ENCODE measurements around the gene SH3GL2. TPM values are rescaled to one million over a fixed set of nuclear protein-coding genes. Genes with fewer than 3 reads are reported as not detected.
A peak's percentile ranks its signal among the peaks of the same experiment; 100 is the strongest.

Gene SH3GL2
- total RNA-seq, 1 experiment from 2014 or later = 0.17 TPM

GRCh38 chr9:17611342-17611741 is 32.5 kb downstream of the SH3GL2 start:
- DNase-seq (ENCODE audit: low read depth) = no peak

GRCh38 chr9:17611917-17612316 is 33.1 kb downstream of the SH3GL2 start:
- no peak for DNase-seq (ENCODE audit: low read depth)

GRCh38 chr9:17613758-17614157 is 34.9 kb downstream of the SH3GL2 start:
- peak; percentile 79 for DNase-seq (ENCODE audit: low read depth)

DNA sequence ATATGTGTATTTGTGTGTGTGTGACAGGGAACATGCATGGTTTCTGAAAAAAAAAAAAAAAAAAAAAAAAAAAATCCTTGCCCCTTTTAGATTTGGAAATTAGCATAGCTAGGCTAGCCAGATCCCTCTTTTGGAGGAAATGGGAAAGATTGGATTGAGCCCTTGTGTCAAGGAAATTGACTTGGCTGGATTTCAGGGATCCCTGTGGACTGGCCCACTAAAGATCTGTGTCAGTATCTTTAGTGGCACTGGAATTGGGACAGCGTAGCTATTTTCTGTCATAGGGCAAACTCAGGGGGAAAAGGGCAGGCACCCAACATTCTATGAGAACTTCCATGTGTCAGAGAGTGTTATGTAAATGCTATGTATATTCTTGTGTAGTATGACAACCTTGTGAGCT is 35.4 kb downstream of the SH3GL2 start:
- DNase-seq (ENCODE audit: low read depth) = no peak

GRCh38 chr9:17614903-17615302 is 36.0 kb downstream of the SH3GL2 start:
- peak; percentile 45 for DNase-seq (ENCODE audit: low read depth)

DNA sequence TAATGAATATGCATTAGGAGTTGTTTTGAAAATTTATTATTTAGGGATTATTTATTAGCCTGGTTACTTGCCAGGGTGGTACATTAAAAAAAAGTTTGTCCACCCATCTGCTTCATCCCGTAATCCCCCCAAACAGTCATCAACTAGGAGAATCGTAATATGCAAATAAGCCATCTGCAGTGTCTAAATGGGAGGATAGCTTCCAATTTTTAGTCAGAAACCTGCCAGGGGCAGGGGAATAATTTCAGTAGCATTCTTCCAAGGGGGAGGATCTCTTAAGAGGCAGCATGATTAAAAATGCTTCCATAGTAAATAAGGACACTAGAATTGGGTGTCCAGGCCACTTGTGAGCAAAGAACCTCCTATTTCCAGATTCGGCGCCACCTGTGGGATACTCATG is 43.3 kb downstream of the SH3GL2 start:
- no peak for DNase-seq (ENCODE audit: low read depth)

GRCh38 chr9:17622749-17623148 is 43.9 kb downstream of the SH3GL2 start:
- no peak for DNase-seq (ENCODE audit: low read depth)

GRCh38 chr9:17623965-17624364 is 45.1 kb downstream of the SH3GL2 start:
- no peak for DNase-seq (ENCODE audit: low read depth)

GRCh38 chr9:17624571-17624970 is 45.7 kb downstream of the SH3GL2 start:
- DNase-seq (ENCODE audit: low read depth) = no peak

GRCh38 chr9:17625644-17626388 is 47.0 kb downstream of the SH3GL2 start:
- peak; percentile 71 for DNase-seq (ENCODE audit: low read depth)

- peak; percentile 39 for DNase-seq (ENCODE audit: low read depth)
These were observed 48.8 kb downstream of the SH3GL2 start for GRCh38 chr9:17627641-17628040.

DNA sequence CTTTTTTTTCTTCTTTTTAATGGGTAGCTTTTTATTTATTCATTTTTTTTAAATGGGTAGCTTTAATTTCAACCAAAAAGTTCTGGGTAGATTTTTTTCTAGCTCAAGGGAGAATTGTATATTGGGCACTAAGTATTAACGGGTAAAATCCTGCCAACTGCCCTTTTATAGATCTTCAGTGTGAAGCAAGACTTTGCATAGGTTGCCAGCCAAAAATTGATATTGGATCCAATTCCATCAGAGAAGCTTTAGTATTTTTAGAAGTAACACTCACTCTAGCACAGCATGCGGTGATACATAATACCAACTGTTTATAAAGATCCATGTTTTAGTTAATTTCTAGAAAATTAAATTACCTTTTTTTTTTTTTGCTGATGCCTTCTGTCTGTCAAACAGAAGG is 49.8 kb downstream of the SH3GL2 start:
- DNase-seq (ENCODE audit: low read depth) = no peak

DNA sequence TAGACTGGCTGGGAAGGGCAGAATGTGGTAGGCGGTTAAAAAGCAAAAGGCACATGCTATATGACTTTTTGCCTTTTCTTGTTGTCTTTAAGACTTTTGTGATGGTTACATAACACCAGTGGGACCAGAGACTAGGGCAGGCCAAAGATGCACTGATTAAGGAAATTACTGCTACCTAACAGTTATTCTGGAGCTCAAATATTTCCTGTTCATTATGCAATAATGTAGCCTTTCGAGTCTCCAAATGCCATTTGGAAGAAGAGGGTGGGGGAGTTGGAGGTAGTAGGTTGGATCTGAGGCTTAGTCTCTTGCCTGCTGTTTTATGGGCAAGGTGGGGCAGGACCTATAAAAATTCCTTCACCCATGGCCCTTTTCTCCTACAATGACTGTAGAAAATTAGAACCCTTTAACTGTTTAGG is 51.7 kb downstream of the SH3GL2 start:
- DNase-seq (ENCODE audit: low read depth) = no peak

- no peak for DNase-seq (ENCODE audit: low read depth)
These were observed 52.5 kb downstream of the SH3GL2 start for GRCh38 chr9:17631396-17631795.

DNA sequence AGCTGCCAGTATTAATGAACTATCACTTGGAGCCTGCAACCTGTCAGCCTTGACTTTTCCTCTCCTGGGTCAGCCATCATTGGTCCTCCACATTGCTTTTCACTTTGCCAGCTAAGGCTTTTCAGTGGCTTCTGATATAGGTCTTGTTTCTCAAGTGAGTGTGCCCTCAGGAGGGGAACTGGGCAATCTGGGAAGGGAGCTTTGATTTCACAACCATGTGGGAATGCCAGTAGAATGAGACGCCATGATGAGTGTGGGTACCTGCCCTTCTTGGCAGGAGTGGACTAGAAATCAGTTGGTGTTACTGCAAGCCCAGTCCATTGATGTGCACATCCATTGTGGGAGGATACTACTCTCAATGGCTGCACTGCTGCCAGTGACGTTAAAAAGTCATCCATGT is 54.1 kb downstream of the SH3GL2 start:
- no peak for DNase-seq (ENCODE audit: low read depth)

GRCh38 chr9:17635115-17635890 is 56.4 kb downstream of the SH3GL2 start:
- peak; percentile 21 for DNase-seq (ENCODE audit: low read depth)

GRCh38 chr9:17636349-17636748 is 57.5 kb downstream of the SH3GL2 start:
- DNase-seq (ENCODE audit: low read depth) = no peak

GRCh38 chr9:17636821-17637220 is 58.0 kb downstream of the SH3GL2 start:
- no peak for DNase-seq (ENCODE audit: low read depth)

GRCh38 chr9:17637229-17637628 is 58.4 kb downstream of the SH3GL2 start:
- no peak for DNase-seq (ENCODE audit: low read depth)

GRCh38 chr9:17648516-17648915 is 69.7 kb downstream of the SH3GL2 start:
- no peak for DNase-seq (ENCODE audit: low read depth)

GRCh38 chr9:17651725-17652124 is 72.9 kb downstream of the SH3GL2 start:
- DNase-seq (ENCODE audit: low read depth) = no peak

DNA sequence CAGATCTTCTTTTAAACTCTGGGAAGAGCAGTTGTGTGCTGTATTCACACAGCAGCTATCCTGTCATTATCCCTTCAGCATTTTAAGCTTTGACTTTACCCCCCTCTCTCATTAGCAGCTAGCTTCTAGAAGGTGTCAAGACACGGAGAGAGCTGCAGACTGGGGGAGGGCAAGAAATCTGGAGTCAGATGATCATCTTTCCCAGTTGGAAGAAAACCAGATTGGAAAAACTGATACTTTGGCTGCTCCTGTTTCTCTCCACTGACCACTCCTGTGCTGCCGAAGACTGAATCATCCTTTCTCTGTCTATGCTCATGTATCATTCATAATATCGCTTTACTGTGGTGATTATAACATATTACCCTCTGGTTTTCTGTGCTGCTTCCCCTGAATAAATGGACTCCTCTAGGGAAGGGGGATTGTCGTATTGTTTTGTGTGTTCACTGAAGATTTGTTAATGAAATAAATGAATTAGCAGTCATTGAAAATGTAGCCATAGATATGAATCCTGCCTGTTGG is 75.1 kb downstream of the SH3GL2 start:
- no peak for DNase-seq (ENCODE audit: low read depth)

- DNase-seq (ENCODE audit: low read depth) = no peak
These were observed 78.0 kb downstream of the SH3GL2 start for GRCh38 chr9:17656889-17657288.

Data from Daoy (cell line).